K562 treated with DMSO at 1 percent for 24 hours (cell line): ENCODE data around the gene GLRX. TPM values are rescaled to one million over a fixed set of nuclear protein-coding genes. Genes with fewer than 3 reads are reported as not detected.

ENCODE experiments used
- total RNA-seq: library from RNA; unstranded; fragments of 300-600 nt; gene quantifications from 2 replicates; pipeline ENCODE4 v1.2.3, GENCODE V29; 2022; ENCODE audit warnings: low read depth; ENCODE audit not compliant: insufficient read depth

The GLRX gene
- total RNA-seq: 35.5 and 54.5 TPM in 2 replicates

GRCh38 chr5:95822542-95823181 is at the start of gene GLRX:
Gene GLRX (minus strand): TSS chr5:95822726. CDS start chr5:95822662, 64 bp downstream.

Other genes with a start within 250 kb of the GLRX start
- 0.13 TPM in 1 of 2 replicates, not detected in the other for gene GPR150, start 202.6 kb downstream of the GLRX start, total RNA-seq
- 13.9 and 17.1 TPM in 2 replicates for gene RFESD, start 175.9 kb downstream of the GLRX start, total RNA-seq
- not detected in 2 replicates for gene SPATA9, start 139.7 kb downstream of the GLRX start, total RNA-seq
- 92.0 and 97.1 TPM in 2 replicates for gene RHOBTB3, start 91.4 kb downstream of the GLRX start, total RNA-seq
- 5.8 and 7.0 TPM in 2 replicates for gene ELL2, start 139.1 kb upstream of the GLRX start, total RNA-seq